OCI-LY3 (cell line): ENCODE results near the gene LHFPL3.

Experiments
- CTCF ChIP-seq: fragments of 200-600, 300-600 bp; sonication (generic); IDR thresholded peaks from 2 replicates; pipeline ENCODE4 v1.5.1; 2014; ENCODE audit warnings: antibody characterized with exemption, low read length, low read depth
- EZH2phosphoT487 ChIP-seq: fragments of 200-600 bp; shearing (Covaris generic); IDR thresholded peaks from 2 replicates; pipeline ENCODE4 v1.6.1; 2018; ENCODE audit warnings: antibody characterized with exemption, mixed run types, low read depth

DNA sequence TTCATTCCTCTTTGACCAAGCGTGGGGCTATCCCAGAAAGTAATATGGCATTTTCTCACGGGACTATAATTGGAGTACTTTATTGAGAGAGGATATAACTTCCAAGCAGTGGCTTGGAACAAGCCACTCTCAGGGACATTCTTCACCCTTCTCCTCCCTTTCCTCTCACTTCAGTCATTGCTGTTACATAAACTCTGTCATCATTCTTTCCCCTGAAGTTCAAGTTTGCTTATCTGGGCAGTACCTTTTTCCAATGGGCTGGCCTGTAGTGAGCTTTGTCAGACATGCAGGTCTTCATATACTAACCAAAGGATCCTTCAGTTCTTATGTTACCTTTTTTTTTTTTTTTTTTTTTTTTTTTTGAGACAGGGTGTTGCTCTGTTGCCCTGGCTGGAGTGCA is 626.9 kb downstream of the LHFPL3 start:
- TF ChIP-seq CTCF (no peak), EZH2phosphoT487 (no peak)
